Measurements from ENCODE around the gene GNA14.
A peak's percentile ranks its signal among the peaks of the same experiment; 100 is the strongest.
"Not testable (repeated sequence)": the region's sequence is repeated elsewhere in the genome, so short reads cannot be mapped to it uniquely, and the experiment has no call there.

The GNA14 gene

DNA sequence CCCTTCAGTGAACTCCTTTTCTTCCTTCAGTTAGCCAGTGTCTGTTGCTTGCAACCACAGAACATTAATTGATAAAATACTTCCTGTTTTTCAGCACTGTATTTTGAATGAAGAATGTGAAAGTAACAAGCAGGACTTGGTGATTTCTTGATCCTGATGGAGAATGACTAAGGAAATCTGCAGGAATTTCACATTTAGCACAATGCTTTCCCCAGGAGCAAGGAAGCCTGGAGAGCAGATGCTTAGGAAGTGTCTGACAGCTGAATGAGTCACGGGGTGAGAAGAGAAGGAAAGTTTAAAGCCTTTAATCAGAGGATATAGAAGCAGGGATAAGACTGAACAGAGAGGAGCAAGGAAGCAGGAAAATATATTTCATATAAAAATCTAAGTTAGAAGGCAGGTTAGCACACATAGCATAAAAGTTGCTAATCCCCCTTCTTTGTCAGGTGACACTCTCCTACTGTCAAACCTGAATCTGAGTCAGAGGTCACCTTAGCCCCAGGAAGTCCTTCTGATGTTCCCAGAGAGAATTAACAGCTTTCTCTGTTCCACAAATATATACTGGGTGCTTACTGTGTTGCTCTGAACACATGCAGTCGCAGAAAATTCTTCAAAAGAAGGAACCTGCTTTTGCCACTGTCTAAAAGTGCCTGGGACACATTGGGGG is 59.7 kb downstream of the GNA14 start:
- DNase-seq (ENCODE audit: low read depth), result peak; percentile 23

DNA sequence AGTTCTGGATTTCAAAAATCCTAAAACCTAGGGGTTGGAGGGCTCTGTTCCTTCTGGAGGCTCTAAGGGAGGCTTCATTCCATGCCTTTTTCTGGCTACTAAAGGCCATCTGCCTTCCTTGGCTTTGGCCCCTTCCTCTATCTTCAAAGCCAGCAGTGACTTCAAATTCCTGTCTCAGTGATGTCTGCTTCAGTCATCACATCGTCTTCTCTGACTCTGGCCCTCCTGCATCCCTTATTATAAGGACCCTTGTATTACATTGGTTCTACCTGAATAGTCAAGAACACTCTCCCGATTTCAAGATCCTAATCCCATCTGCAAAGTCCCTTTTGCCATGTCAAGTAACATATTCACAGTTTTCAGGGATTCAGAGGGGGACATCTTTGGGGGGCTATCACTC is 60.3 kb downstream of the GNA14 start:
- no peak for DNase-seq (ENCODE audit: low read depth)

DNA sequence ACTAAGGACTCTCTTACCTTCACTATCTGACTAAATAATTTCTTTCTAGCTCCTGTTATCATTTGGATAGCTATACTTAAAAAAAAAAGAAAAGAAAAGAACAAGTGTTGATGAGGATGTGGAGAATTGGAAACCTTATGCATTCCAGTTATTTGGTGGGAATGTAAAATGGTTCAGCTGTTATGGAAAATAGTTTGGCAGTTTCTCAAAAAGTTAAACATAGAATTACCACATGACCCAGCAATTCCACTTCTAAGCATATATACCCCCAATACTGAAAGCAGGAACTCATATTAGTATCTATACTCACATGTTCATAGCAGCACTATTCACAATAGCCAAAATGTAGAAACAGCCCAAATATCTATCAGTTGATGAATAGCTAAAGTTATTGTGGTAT is 61.1 kb downstream of the GNA14 start:
- DNase-seq (ENCODE audit: low read depth), result no peak

- DNase-seq (ENCODE audit: low read depth), result no peak
These were observed 61.5 kb downstream of the GNA14 start for GRCh38 chr9:77586591-77586990.

DNA sequence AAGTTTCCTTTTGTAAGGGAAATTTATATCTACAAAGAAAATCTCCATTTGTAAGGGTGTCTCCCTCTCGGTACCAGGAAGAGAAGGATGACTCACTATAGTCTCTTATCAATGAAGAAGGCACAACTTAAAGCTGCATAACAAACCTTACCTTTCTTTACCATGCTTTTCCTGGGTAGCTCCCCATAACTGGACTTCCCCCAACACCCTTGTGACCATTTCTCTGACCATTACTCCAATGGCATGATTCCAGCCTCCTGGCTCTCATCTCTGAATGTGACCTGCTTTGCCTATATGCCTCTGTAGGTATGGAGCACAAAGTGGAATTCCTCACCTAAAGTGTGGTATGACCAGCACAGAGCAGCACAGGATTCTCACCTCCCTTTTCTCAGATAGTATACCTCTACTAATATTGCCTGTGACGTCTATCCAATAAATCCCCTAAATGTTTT is 62.8 kb downstream of the GNA14 start:
- DNase-seq (ENCODE audit: low read depth), result no peak

- not testable (repeated sequence) for DNase-seq (ENCODE audit: low read depth)
These were observed 63.2 kb downstream of the GNA14 start for GRCh38 chr9:77584927-77585326.

DNA sequence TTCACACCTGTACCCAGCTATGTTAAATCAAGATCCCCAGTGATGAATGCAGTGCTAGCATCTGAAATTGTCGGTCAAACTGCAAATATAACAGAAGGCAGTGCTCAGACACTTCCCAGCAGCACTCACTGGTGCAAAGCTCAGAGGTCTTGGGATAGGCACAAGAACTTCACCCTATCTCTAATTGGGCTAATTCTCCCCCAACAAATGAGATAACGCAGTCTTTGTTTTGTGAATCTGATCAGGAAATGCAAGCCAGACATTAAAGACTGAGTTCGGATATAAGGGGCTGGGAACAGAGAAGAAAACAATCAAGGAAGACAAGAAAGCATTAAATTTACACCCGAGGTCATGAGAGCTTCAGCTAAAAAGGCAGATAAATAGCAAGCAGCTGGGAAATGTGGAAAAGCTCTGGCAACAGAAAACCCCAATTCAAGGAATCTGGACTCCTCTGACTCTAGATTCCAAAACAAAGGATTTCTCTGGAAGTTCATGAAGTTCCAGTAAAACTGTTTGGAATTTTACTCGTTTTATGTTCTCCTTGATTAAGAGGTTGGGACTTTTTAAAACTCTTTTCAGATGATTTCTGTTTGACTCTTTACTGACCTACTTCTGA is 65.1 kb downstream of the GNA14 start:
- no peak for DNase-seq (ENCODE audit: low read depth)

- DNase-seq (ENCODE audit: low read depth), result no peak
These were observed 65.6 kb downstream of the GNA14 start for GRCh38 chr9:77582525-77582924.

- no peak for DNase-seq (ENCODE audit: low read depth)
These were observed 72.3 kb downstream of the GNA14 start for GRCh38 chr9:77575785-77576184.

DNA sequence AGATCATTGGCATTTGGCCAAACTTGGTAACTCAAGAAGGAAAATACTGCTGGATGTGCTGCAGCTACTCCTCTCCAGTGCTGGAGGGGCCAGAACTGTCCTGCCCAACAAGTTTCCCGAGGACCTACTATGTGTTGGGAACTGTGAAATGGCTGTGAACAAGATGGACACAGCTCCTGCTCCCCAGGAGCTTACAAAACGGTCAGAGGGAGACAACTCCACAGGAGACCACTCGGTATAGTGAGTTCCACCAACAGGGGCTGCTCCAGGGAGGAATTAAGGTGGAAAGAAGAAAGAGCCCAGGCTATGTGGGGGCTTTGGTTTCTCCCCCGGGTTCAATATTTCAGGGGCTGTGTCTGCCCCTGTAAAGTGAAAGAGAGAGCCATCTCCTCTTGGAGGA is 78.8 kb downstream of the GNA14 start:
- no peak for DNase-seq (ENCODE audit: low read depth)

DNA sequence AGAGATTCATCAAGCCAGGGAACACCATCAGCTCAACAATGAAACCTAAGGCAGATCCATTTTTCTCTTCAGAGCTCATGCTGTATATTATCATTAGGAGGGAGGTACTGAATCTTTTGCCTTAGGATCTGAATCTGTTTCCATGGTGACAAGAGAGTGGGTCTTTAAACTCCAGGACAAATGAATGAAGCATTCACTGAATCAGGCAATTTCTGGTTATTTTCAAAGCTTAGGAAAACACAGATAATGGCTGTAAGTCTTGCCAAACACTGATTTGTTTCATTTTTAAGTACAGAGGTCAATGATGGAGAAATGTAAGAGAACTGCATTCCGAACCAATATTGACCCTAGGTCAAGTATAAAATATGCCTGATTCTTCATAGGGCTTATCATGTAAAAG is 84.9 kb downstream of the GNA14 start:
- DNase-seq (ENCODE audit: low read depth), result no peak

DNA sequence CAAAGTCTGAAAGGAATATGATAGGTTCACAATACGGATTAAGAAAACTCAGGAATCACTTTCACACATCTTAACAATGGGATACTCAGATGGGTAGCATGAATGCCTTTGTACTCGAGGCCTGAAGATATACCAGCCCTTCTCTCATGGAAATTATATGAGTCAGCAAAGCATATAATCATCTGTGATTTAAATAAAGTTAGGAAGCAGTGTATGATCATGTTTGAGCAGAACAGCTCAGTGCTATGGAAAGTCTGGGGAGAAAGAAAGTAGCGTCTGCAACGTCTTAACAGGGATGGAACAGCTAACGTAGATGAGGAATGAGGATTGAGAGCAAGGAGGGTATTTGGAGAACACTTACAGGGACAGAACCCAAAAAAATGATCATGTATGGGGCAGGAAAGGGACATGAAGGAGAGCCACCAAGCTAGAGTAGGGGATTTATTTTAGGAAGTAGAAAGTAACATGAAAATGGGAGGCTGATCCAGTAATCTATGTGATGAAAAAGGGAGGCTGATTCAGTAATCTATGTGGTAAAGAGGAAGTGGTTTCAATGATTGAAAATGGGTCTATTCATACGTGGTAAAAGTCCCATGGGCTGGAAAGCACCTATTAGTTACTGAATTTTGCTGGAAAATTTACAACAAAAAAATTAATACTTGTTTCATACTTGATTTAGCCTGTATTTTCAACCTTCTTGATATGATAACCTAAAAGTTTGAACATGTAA is 85.9 kb downstream of the GNA14 start:
- no peak for DNase-seq (ENCODE audit: low read depth)

- no peak for DNase-seq (ENCODE audit: low read depth)
These were observed 86.6 kb downstream of the GNA14 start for GRCh38 chr9:77561331-77562018.

GRCh38 chr9:77556396-77556795 is 91.7 kb downstream of the GNA14 start:
- DNase-seq (ENCODE audit: low read depth), result no peak

DNA sequence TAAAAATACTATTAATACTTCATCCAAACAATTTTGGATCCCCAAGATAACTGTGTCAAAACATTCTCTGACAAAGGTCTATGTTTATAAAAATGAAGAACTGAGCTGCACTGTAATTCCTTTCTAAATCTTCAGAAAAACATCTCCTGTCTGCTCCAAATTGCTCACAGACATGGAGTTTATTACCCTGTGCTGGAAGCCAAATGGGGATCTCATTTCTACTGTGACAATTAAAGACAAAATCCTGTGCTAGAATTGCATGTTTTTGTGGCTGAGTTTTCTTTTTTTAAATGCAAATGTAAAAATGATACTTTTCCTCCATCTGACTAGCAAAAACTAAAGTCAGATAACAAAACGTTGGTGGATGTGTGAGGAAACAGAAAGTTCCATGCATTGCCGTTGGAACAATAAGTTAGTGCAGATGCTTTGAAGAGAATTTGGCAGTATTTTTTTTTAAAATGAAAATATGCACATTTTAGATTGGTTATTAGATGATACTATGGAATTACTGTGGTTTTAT is 93.5 kb downstream of the GNA14 start:
- DNase-seq (ENCODE audit: low read depth), result no peak

DNA sequence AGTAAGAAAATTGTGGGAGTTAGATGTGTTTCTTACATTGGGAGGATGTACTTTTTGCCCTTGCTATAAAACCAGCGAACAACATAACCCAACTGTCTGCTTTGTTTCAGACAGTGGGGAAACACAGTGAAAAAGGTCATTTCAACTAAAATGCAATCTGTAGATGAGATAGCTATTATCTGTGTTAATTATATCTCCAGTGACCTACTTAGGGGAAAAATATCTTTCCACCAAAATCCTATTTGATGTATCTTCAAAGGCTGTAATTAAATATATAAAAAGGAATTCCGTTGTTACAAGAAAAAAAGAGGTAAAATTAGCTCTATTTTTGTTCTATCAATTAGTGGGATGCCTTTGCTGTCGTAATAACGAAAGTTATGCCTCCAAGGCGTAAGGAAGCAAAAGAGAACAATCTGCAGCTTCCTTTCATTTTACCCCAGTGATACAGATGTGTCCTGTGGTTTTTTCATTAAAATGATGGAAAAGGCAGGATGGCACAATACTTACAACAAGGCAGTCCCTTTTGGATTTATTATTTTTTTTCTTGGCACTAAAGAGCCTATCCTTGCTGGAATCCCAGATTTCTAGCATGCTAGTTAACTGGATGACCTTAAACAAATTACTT is 100.9 kb downstream of the GNA14 start:
- no peak for DNase-seq (ENCODE audit: low read depth)

DNA sequence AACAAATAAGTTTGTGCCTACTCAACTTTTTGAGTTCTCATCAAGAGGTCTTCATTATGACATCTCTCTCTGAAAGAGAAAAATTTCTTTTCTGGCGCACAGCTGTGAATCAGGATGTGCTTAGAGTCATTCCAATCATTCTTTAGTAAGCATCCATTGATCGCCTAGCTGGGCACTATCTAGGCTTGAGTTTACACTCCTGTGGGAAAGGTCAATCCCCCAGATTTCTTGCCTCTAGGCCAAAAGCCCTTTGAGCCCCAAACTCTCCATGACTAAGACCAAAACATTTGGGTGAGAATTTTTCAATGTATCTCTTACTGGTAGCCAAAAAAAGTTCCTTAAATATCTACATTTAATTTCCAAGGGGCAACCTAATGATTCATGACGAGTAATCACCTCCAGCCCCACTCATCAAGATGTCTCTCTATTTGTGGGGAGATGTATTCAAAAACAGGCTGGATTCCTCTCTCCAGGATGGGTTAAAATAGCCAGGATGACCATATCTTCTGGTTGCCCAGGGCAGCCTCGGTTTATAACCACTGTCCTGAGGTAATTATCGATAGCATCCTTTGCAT is 101.7 kb downstream of the GNA14 start:
- no peak for DNase-seq (ENCODE audit: low read depth)

- no peak for DNase-seq (ENCODE audit: low read depth)
These were observed 103.6 kb downstream of the GNA14 start for GRCh38 chr9:77544546-77544945.

DNA sequence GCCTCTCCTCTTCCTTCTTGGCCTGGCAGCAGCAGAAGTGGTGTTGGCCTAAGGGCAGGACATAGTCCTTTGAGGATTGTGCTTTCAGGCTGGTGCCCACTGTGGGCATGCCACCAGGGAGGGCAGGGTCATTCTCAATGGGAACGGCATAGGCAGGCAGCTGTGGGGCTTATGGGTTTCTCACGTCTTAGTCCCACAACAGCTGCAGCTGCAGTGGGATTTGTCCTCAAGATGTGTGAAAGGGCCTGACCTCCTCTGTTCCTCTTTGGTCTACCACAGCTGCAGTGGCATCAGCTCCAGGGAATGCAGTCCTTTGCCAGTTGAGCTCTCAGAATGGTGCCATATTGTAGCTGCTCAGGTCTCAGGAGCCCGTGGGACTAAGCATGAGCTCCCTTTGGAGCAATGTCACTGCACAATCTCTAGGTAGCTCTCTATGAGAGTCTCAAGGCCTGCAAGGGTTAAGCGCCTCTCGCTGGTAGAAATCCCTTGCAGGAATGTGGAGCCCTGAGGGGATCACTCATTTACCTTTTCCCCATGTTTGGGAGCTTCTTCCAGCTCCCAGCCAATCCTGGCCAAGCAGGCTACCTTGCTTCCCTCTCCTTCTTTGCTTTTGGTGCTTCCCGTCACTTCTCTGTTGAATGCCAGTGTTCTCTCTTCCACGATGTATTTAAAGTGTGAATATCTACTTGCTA is 104.8 kb downstream of the GNA14 start:
- DNase-seq (ENCODE audit: low read depth), result no peak

DNA sequence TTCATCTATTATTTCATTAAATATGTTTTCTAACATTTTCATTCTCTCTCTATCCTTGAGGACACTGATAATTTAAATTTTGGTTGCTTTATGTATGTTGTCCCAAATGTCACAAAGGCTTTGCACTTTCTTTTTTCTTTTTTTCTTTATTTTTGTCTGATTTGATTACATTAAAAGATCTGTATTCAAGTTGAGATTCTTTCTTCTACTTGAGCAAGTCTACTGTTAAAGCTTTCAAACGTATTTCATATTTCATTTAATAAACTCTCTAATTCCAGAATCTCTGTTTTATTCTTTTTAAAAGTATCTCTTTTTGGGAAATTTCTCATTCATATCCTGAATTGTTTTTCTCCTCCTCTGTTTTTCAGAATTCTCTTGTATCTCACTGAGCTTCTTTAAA is 106.5 kb downstream of the GNA14 start:
- DNase-seq (ENCODE audit: low read depth), result no peak

GRCh38 chr9:77541055-77541454 is 107.1 kb downstream of the GNA14 start:
- no peak for DNase-seq (ENCODE audit: low read depth)

Measured in fibroblast of the conjunctiva (primary cell).